OCI-LY1 (cell line): ENCODE results near the gene CACNG4.

Source experiments
- H2AFZ ChIP-seq: fragments of 200-600 bp; sonication (generic), shearing (Covaris generic); 2 replicates; pipeline ENCODE4 v1.6.0; 2014; ENCODE audit warnings: antibody characterized with exemption, mild to moderate bottlenecking, low read length
- H3F3A ChIP-seq: fragments of 200-600 bp; sonication (generic), shearing (Covaris generic); 2 replicates; pipeline ENCODE4 v1.6.0; 2014; ENCODE audit warnings: mild to moderate bottlenecking, antibody characterized with exemption, low read length, moderate library complexity; ENCODE audit not compliant: insufficient read depth
- H3K27ac ChIP-seq: fragments of 200-600 bp; sonication (generic); 2 replicates; pipeline ENCODE4 v1.5.1; 2014; ENCODE audit warnings: low read length, mixed run types, mild to moderate bottlenecking, low read depth; ENCODE audit not compliant: poor library complexity, severe bottlenecking
- H3K27me3 ChIP-seq: fragments of 200-600 bp; sonication (generic); 2 replicates; pipeline ENCODE4 v1.6.0; 2014; ENCODE audit warnings: antibody characterized with exemption, mild to moderate bottlenecking, low read length, moderate library complexity; ENCODE audit not compliant: insufficient read depth
- H3K36me3 ChIP-seq: fragments of 200-600 bp; sonication (generic); 2 replicates; pipeline ENCODE4 v1.6.1; 2014; ENCODE audit warnings: mild to moderate bottlenecking, antibody characterized with exemption, low read length, moderate library complexity, mixed read lengths; ENCODE audit not compliant: insufficient read depth
- H3K4me1 ChIP-seq: fragments of 200-600 bp; sonication (generic); 2 replicates; pipeline ENCODE4 v1.5.1; 2014; ENCODE audit warnings: mild to moderate bottlenecking, low read length, moderate library complexity; ENCODE audit not compliant: insufficient read depth, severe bottlenecking
- H3K4me2 ChIP-seq: fragments of 200-600 bp; sonication (generic), shearing (Covaris generic); 2 replicates; pipeline ENCODE4 v1.6.1; 2014; ENCODE audit warnings: low read length
- H3K4me3 ChIP-seq: fragments of 200-600 bp; sonication (generic); 2 replicates; pipeline ENCODE4 v1.5.1; 2014; ENCODE audit warnings: low read length, low read depth, mild to moderate bottlenecking, mixed read lengths; ENCODE audit not compliant: poor library complexity, severe bottlenecking
- H3K79me2 ChIP-seq: fragments of 200-600 bp; shearing (Covaris generic); 2 replicates; pipeline ENCODE4 v1.6.1; 2016; ENCODE audit warnings: mixed run types, low read length, mixed read lengths; ENCODE audit not compliant: insufficient read depth
- H3K9ac ChIP-seq: fragments of 200-600 bp; sonication (generic), shearing (Covaris generic); 2 replicates; pipeline ENCODE4 v1.6.1; 2014; ENCODE audit warnings: mild to moderate bottlenecking, low read length, mixed read lengths
- H3K9me2 ChIP-seq: fragments of 200-600 bp; sonication (generic), shearing (Covaris generic); 2 replicates; pipeline ENCODE4 v1.6.1; 2014; ENCODE audit warnings: low read depth, mild to moderate bottlenecking, low read length, mixed read lengths
- H3K9me3 ChIP-seq: fragments of 200-600 bp; shearing (Covaris generic); 2 replicates; pipeline ENCODE4 v1.6.1; 2014; ENCODE audit warnings: low read length, mixed read lengths
- H4K20me1 ChIP-seq: fragments of 200-600 bp; sonication (generic), shearing (Covaris generic); 2 replicates; pipeline ENCODE4 v1.6.0; 2016; ENCODE audit warnings: mild to moderate bottlenecking, low read length; ENCODE audit not compliant: insufficient read depth
- EZH2 ChIP-seq: fragments of 200-600 bp; sonication (generic), shearing (Covaris generic); IDR thresholded peaks from 2 replicates; pipeline ENCODE4 v1.8.0; 2017; ENCODE audit warnings: borderline replicate concordance, mixed run types, mild to moderate bottlenecking, antibody characterized with exemption, low read length, moderate library complexity, mixed read lengths
- TF ChIP-seq, protein P1 (sequence below): fragments of 200-600 bp; sonication (generic), shearing (Covaris generic); IDR thresholded peaks from 2 replicates; pipeline ENCODE4 v1.5.1; 2017; ENCODE audit warnings: mild to moderate bottlenecking, antibody characterized with exemption, low read length, moderate library complexity, mixed read lengths

Gene CACNG4

DNA sequence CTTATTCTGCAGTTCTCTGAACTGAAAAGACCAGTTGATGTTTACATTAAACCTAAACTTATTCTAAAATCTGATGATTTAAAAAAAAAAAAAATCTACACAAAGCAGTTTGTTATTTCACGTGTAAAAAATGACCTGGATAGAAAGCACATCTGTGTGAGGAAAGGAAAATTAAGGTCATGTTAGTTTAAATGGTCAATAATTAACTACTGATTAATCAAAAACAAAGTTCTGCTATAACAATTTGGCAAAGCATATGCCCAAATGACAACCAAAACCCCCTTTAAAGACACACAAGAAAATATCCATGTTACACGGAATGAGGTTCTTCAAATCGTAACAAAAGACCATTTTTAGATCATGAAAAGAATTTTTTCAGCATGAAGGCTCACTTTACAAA lies 110.3 kb downstream of the CACNG4 start:
- H2AFZ ChIP-seq, result no peak overlapping the region

DNA sequence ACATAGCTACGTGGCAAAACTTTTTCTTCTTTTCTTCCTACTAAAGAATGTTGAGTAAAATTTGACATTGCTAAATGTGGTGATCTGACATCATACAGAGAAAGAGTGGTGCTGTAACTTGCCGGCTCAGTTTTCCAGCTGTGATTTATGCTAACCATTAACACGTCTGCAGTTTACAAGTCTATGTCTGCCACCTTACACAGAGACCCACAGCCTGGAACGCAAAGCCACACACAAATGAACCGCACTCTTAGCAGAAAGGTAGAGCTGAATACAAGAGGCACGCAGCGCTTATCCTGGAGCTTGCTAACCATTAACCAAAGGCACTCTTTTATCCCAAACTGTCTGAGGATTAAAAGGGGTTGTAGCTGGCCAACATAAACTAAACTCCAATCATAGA lies 111.8 kb downstream of the CACNG4 start:
- no peaks in the 10 kb centered on the region for H3K9me3 ChIP-seq
- peaks cover 34% of the 10 kb centered on the region for H3K36me3 ChIP-seq
- no peak overlapping the region for H3K9ac ChIP-seq
- H3K4me3 ChIP-seq, result no peak overlapping the region
- no peaks in the 10 kb centered on the region for H3K27me3 ChIP-seq
- H2AFZ ChIP-seq, result no peak overlapping the region
- no peak overlapping the region for H3K4me2 ChIP-seq
- H3K27ac ChIP-seq, result no peak overlapping the region
- no peaks in the 10 kb centered on the region for H4K20me1 ChIP-seq
- H3K79me2 ChIP-seq, result no peaks in the 10 kb centered on the region
- H3F3A ChIP-seq, result no peaks in the 10 kb centered on the region
- no peaks in the 10 kb centered on the region for H3K9me2 ChIP-seq
- H3K4me1 ChIP-seq, result no peaks in the 10 kb centered on the region
- TF ChIP-seq, protein P1, sequence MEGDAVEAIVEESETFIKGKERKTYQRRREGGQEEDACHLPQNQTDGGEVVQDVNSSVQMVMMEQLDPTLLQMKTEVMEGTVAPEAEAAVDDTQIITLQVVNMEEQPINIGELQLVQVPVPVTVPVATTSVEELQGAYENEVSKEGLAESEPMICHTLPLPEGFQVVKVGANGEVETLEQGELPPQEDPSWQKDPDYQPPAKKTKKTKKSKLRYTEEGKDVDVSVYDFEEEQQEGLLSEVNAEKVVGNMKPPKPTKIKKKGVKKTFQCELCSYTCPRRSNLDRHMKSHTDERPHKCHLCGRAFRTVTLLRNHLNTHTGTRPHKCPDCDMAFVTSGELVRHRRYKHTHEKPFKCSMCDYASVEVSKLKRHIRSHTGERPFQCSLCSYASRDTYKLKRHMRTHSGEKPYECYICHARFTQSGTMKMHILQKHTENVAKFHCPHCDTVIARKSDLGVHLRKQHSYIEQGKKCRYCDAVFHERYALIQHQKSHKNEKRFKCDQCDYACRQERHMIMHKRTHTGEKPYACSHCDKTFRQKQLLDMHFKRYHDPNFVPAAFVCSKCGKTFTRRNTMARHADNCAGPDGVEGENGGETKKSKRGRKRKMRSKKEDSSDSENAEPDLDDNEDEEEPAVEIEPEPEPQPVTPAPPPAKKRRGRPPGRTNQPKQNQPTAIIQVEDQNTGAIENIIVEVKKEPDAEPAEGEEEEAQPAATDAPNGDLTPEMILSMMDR, result no peak
- no peak for TF ChIP-seq EZH2

More for the DNA sequence above, 110.3 kb downstream of the CACNG4 start:
- Histone ChIP-seq H3K27ac (no peak overlapping the region), H3K4me2 (no peak overlapping the region), H3K9me2 (no peaks in the 10 kb centered on the region), H3K27me3 (no peaks in the 10 kb centered on the region), H3K9me3 (no peaks in the 10 kb centered on the region; the same call in 1 of the 2 replicates), H3K9ac (no peak overlapping the region), H3K4me3 (no peak overlapping the region), H3K79me2 (no peaks in the 10 kb centered on the region), H4K20me1 (no peaks in the 10 kb centered on the region), H3K4me1 (no peaks in the 10 kb centered on the region), H3K36me3 (peaks cover 34% of the 10 kb centered on the region), H3F3A (no peaks in the 10 kb centered on the region)
- TF ChIP-seq EZH2, result no peak
- TF ChIP-seq, protein P1, result no peak

DNA sequence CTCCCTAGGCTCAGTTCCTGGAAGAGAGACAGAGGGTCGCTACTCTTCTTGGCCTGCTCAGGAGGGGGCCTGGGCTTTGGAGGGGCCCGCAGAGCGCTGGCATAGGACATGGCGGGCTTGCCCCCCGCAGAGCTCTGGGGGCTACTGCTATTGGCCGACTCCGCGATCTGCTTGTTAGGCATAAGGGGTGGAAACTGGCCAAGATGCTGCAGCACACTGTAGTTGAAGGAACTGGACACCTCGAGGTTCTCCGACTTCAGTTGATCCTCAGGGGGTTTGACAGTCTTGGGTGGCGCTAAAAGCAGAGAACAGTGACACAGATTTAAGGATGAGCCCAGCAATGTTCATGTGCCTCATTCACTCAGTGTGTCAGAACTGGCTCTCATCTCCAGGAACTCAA lies 113.8 kb downstream of the CACNG4 start:
- Histone ChIP-seq H3K9ac (no peak overlapping the region), H3K9me2 (no peaks in the 10 kb centered on the region), H3K36me3 (peaks cover 28% of the 10 kb centered on the region; the same call in 1 of the 2 replicates), H3K27me3 (no peaks in the 10 kb centered on the region), H3K9me3 (no peaks in the 10 kb centered on the region), H3F3A (no peaks in the 10 kb centered on the region), H3K27ac (no peak overlapping the region), H3K79me2 (no peaks in the 10 kb centered on the region), H3K4me3 (no peak overlapping the region), H3K4me1 (no peaks in the 10 kb centered on the region), H4K20me1 (no peaks in the 10 kb centered on the region), H2AFZ (no peak overlapping the region), H3K4me2 (no peak overlapping the region)
- TF ChIP-seq, protein P1, result no peak
- no peak for TF ChIP-seq EZH2
